Activated CD4-positive, alpha-beta T cell treated with anti-CD3 and anti-CD28 coated beads, Interleukin-2, Interleukin-6, amounts not matched to agents 100 ng/mL and 50 ng/mL, durations not matched to agents 16 hours and 8 hours (primary cell): ENCODE measurements around the gene NRG2.

ENCODE experiments used
- DNase-seq: peaks from one replicate; pipeline ENCODE4 v3.0.0-alpha.2; 2020

NRG2 gene

DNA sequence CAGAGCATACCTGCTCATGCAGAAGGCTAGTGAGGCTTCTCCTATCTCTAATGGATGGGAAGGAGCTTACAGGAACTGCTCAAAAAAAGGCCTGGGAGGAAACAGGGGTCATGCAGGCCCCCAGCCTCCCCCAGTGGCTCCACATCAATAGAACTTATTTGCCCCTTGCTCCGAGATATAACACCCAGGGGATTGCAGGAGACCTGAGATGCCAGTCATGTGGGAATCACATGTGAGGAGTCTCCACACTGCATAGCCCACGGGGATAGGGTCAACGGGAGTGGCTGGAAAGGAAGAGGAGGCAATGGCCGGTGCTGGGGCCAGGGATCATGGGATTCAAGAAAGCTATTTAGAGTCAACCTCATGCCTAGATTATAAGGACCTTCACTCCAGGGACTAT is 76.2 kb downstream of the NRG2 start:
- DNase-seq = no peak

DNA sequence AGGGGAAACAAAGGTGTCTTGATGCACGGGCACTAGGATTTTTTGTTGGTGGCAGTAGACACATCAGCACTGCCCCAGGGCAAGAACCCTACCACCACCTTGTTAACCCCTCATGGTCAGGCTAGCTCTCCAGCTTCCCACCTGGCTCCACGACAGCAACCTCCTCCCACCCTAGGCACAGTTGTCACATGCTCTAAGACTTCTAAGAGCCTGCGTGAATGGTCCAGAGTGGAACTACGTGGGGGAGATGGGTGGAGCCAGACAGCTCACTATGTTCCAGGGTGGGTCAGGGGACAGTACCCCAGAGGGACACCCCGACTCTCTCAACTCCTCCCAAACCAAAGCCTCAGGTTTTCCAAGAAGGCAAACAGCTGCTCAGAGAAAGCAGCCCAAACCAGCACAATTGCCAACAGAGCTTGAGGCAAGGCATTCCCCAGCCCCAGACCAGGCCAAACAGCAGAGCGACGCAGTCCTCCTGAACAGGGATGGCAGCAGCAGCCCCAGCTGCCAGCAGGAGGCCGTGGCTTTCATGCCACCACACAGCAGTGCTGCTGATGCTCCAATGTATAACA is 78.0 kb downstream of the NRG2 start:
- DNase-seq = no peak

DNA sequence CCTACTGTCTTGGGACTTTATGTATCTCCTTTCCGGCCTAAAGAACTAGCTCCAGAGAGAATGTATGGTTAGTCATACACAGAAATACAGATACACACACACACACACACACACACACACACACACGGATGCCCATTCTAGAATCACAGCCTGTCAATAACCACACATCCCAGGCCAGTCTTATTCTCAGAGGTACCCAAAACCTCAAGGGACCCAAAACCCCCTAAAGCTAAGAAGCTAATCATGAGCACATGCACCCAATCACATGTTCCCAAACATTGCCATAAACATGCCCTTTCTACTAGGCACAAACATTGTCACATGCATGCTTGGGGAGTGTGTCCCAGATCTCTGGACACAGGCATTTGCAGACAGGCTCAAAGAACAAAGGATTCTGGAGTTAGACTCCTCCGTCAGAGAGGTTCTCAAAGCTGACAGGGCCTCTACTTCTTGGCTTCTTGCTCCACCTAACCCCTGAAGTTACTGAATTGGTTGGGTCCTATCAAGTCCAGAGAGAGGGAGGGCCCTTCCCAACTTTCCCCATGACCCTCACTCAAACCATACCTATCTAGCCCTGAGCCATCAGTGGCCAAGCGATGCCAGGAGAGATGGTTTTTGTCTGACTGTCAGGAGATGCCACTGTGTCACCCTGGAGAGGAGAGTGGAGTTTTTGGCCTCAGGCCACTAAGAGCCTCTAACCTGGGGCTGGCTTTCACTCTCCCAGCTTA is 78.7 kb downstream of the NRG2 start:
- no peak for DNase-seq

DNA sequence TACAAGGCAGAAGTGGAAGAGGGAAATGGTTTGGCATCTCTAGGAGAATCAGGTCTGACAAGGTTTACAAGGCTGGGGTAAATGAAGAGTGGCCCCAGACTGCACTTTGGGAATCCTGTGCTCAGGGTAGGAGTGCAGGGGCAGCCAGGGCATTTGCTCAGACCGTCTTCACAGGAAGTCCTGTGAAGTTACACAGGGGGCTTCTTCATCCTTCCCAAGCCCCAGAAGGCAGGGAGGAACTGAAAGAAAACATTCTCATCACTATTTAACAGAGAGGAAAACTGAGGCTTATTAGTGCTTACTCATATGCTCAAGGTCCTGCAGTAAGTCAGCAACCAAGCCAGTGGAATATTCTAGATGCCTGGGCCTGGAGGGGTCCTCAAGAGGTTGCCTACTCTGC is 80.7 kb downstream of the NRG2 start:
- no peak for DNase-seq

DNA sequence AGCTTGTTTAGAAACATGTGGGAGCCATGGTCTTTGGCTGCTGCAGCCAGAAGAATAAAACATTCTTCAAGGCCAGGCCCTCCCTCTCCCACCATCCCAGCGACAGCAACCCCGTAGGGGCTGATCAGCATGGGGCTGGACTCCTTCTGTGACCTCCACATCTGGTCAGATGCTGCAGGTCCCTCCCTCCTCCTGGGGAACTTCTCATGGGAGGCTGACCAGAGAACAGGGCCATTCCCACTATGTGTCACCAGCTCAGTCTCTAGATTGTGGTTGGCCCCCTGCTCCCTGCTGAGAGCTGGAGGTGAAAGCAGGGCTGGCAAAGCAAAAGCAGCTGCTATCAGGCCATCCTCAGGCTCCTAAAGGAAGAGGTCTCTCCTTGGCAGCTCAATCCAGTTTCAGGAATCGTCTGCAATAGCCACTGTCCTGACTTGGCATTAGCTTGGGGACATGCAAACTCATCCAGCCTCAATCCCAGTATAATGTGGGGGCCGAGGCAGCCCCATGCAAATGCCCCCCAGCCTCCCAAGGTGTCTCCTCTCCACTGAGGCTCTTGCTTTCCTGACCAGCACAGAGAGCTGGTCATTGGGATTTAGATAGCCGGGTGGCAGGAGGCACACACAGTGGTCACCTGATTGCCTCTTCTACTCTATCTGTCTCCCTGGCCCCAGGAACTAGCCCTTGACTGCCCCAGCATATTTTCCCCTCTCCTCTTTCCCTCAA is 81.5 kb downstream of the NRG2 start:
- DNase-seq = no peak

DNA sequence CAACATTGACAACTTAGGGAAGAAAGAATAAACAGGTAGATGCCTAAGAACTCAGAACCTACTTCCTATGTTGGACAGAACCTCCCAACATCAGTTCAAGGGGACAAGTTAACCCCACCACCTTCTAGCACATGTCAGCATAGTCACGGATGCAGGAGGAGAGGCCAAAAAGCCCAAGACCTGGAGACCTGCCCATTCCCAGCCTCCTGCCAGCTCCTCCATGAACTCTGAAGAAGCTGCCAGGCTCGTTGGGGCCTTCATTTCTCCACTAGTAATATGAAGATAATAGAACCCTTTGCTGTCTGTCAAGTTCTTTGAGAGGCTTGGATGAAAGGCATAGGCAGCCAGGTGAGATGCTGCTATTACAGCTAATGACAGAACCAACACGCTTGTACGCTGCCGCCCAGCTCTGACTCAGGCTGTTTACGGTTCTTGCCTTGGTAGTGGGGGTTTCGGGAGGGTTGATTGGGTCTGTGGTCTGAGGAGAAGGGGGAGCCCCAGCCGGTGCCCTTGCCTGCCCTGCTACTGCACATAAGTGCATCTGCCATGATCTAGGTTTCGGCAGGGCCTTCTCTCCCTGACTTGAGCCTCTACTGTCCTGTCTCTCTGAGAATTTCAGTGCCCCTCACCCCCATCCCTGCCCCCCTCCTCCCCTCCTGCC is 82.2 kb downstream of the NRG2 start:
- no peak for DNase-seq

DNA sequence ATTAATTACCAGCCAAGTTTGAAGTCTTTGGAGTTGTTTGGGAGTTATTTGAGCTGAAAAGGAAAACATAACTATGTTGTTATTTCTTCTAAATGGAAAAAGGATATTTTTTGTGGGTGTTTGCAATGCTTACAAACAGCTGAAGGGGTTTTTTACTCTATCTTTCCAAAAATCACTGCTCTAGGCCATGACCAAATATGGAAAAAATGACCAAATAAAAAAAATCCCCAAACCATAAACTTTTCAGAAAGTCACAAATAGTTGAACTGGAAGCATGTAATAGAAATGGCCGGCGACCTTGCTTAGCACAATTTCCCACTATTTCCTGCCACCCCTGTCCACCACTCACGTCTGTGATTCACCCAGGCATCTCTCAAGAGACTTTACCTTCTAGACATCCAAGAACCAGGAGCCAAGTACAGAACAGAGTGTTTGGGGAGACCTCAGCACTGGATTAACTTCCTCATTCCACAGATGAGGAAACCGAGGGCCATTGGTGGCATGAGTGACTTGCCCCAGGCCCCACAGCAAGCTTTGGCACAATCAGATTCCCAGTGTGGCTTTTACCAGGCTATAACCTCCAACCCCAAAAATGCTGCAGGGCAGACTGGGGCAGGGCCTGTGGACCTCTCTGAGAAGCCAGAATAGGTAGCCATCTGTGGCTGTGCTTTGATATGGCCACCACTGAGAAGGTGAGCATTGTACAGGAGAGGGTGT is 84.5 kb downstream of the NRG2 start:
- no peak for DNase-seq

DNA sequence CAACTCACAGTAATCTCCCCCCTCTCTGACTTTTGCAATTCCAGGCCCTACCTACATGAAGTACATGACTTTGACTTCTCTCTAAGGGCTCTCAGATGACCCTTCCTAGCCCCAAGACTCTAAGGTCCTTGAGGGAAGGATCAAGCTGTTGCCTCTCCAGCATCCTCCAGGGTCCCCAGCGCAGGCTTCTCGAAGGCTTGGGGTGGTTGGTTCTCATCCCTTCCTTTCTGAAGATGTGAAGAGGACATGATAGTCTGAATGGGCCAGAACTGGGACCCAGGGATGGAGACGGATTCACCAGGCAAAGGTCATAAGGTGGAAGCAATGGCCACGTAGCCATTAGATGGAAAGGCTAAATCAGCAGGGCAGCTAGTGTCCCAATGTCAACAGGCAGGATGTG is 86.8 kb downstream of the NRG2 start:
- no peak for DNase-seq

DNA sequence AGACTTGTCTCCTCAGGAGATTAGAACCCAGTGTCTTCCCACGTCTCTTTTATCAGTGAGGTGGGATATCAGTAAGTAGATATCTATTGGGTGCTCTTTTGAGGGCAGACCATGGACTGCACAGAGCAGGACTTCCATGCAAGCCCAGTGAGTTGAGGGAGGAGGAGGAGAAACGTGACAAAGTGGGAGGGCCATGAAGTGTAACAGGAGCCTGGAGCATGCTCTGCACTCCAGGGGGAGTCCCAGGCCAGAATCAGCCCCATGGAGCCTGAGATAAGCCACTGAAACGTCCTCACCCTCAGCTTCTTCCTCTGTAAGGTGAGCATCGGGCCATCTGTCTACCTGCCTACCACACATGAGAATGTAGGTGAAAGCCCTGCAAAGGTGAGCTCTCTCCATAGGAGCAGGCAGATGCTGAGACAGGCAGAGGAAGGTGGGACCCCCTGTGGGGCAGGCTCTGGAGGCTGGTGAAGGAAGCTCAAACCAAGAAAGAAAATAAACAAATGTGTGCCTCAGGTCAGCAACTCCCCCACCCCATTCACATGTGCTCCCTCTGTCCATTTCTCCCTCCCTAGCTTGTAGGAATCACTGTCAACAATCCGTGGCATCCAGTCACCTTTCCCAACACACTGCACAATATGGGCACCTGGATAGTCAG is 87.4 kb downstream of the NRG2 start:
- DNase-seq = no peak

DNA sequence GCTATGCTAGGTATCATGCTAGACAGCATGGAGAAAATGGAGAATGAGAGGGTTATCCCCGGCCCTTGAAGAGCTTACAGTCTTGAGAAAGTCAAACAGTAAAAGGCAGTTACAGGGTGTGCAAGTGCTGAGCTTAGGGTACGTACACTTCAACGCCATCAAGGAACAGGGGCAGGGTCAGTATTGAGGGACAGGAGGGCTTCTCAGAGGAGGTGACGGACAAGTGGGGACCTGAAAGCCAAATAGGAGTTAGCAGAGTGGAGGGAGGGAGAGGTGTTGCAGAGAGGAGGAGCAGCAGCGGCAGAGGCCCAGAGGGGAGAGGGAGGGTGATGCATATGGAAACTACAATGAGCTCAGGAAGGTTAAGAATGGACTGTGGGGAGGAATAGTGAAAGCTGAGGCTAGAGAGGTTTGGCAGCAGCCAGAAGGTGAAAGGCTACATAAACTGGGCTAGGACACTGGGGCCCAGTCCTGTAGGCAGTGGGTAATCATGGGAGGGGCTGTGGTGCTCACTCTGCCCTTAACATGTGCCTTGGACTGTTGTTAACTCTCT is 88.0 kb downstream of the NRG2 start:
- no peak for DNase-seq

DNA sequence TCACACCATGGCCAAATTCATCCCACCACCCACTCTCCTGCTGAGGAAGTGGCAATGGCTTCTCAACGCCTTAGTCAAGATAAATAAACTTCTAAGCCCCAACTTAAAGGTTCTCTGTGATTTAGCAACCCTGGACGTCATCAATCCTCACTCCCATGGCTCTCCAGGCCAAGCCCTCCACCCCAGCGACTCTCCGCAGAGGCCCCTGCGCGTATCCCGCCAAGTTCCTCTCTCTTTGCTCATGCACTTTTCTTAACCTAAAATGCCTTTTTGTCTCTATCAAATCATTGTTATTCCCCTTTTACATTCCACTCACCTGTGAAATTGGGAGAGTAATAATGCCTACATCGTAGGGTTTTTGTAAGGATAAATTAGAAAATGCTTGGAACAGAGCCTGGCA is 88.6 kb downstream of the NRG2 start:
- no peak for DNase-seq

DNA sequence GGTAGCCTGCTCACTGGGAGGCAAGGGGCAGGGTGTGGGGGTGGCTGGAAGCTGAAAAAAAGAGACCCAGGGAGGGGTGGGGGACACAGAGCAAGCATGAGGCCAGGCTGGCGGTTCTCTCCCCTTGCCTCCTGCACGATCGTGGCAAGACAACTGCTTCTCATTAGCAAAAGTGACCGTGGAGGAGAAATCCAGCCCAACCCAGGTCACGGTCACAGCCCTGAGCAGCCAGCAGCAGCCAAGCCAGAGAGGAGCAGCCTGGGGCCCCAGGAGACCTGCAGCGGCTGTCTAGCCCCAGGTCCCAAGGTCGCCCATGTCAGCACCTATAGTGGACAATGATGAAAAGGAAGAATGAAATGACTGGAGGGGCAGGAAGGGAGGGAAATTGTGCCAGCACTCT is 89.1 kb downstream of the NRG2 start:
- no peak for DNase-seq

DNA sequence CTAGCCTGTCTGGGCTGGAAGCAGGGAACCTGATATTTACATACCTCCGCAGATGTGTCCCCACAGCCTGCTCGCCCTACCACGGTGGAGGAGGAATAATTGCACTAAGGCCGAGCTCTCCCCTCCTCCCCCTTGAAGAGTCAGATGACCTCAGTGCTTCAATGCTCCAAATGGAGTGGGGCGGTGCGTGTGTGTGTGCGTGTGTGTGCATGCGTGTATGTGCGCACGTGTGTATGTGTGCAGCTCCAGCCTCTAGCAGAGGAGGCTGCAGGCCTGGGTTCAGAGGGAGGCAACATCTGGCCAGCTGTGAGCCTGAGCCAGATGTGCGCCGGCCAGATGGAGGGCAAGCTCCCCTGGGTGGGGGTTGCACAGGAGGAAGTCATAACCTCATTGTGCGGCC is 90.5 kb downstream of the NRG2 start:
- no peak for DNase-seq

DNA sequence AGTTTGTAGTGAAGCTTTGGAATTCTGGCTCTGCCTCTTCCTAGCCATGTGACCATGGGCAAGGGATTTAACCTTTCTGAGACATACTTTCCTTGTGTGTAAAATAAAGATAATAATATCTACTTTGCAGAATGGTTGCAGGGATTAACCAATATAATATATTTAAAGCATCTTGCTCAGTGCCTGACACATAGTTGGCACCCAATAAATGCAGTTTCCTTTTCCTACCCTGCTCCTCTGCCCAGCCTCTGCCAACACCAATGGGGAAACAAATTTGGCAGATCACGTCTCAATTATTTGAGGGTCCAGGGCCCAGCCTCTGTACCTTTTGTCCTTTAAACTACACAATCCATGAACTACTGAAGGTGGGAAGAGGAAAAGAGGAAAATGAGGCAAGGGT is 91.1 kb downstream of the NRG2 start:
- DNase-seq = no peak

DNA sequence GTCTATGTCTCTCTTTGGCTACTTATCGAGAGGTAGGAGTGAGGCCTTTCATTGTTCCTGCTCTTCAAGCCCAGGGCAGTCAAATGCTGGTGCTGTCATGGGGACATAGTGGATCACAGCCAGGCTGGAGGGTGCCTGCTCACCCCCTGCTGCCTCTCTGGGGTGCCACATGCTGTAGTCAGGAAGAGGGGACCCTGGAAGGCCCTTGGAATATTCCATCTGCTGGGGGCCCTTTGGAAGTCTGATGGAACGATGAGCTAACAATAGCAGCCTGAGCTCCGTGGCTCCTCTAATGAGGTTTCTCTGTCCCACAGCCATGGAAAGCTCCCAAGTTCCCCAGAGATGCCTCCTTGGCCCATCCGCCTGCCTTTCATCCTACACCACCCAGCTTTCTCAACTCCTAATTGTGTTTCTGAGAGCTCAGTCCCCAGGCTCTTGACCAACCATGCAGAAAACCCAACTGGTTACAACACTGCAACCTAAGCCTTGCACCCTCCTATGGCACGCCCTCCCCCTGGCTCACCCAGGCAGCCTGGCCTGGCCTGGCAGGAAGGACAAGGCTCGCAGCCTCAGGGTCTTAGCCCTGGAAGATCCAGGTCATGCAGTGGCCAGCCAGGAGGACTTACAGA is 91.7 kb downstream of the NRG2 start:
- no peak for DNase-seq

DNA sequence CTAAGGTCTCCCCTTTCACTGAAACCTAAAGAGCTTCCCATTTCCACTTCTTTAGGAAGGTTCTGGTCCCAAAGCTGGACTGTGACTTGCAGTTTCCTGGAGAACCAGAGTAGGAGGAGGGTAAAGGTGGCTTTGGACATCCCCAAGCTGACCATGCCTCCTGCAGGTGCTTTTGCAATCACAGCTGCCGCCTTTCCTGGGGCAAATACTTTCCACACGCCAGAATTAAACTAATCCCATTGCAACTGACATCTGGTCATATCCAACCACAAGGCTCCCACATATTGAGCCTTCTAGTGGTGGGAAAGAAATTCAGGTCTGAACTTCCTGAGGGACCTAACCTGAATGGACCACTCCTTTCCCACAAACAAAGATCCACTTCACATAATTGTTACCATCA is 92.7 kb downstream of the NRG2 start:
- DNase-seq = no peak

DNA sequence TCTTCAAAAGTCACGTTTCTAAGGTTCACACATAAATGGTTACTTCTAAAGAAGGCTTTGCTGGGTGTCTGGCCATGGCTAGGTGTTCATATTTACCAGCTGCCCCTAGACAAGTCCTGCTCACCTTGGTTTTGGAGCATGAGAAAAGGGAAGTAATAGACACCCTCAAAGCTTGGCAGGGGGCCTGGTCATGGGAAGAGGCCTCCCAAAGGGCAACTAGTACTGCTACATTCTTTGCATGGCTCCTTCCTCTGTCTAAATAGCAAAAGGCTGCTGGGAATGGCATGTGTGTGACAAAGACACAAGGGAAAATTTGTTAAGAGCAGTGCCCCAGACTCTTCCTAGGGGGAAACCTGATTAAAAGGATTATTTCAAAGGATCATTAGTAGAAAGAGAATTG is 93.4 kb downstream of the NRG2 start:
- no peak for DNase-seq

DNA sequence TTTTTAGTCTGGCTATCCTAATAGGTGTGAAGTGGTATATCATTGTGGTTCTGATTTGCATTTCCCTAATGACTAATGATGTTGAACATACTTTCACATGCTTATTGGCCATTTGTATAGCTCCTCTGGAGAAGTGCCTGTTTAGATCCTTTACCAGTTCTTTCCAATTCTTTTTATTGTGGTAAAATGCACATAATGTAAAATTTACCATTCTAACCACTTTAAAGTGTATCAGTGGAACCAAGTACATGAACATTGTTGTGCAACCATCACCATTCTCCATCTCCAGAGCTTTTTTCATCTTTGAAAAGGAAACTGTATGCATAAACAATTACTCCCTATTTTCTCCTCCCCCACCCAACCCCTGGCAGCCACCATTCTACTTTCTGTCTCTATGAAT is 95.4 kb downstream of the NRG2 start:
- no peak for DNase-seq

DNA sequence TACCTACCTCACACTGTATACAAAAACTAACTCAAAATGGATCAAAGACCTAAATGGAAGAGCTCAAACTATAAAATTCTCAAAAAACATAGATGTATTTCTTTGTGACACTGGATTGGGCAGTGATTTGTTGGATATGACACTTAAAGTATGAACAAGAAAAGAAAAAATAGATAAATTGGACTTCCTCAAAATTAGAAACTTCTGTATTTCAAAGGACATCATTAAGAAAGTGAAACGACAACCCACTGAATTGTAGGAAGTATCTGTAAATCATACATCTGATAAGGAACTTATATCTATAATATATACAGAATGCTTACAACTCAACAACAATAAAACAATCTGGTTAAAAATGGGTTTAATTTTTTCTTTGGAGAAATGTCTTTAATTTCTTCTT is 96.7 kb downstream of the NRG2 start:
- DNase-seq = no peak

DNA sequence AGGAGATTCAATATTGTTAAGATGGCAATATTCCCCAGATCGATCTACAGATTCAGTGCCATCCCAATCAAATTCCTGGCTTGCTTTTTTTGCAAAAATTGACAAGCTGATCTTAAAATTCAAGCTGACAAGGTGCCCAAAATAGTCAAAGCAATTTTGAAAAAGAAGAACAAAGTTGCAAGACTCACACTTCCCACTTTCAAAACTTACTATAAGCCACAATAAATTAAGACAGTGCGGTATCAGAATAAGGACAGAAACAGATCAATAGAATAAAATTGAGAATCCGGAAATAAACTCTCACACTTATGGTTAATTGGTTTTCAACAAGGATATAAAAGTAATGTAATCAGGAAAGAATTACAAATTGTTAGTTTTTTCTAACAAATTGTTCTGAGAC is 97.1 kb downstream of the NRG2 start:
- no peak for DNase-seq

DNA sequence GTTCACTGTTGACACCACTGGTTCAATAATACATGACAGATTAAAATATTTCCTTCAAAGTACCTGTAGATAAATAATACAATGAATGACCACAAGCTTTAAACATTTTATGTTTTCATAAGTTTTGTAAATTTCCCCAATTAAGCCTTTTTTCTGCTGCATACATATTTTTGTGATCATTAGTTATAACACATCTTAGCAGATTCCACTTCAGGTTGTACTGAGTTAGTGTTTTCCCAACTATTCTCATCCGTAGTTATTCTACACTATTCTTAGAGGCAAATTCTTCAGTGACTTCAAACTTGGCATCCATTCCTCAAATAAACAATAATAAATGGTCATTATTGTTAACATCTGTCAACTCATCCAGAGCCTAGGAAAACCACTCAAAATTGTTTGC is 100.9 kb downstream of the NRG2 start:
- DNase-seq = no peak

DNA sequence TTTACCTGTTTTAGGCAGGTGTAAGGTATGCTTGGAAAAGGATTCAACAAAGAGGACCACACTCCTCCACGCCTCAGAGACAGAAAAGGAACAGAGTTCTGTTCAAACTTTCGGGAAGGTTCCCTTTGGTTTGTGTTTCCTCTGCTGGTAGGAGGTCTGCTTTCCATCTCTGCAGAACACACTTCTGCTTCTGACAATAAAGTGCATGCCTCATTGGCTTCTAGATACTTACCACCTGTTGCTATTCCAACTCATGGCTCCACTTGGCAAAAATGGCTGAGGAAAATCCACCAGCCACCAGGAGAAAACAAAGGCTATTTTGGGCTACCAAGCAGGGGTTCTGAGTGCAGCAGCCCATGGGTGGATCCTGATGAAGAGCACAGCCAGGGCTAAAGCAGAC is 112.7 kb downstream of the NRG2 start:
- no peak for DNase-seq
